OCI-LY7 (cell line): ENCODE results near the gene CCL13. TPM values are rescaled to one million over a fixed set of nuclear protein-coding genes. Genes with fewer than 3 reads are reported as not detected.

Experiments used
- BruUV-seq: library from RNA; stranded (reverse); fragments of 400-500 nt; replicated peaks from 2 replicates; lab custom pipeline; 2021; lab: Mats Ljungman, UMichigan
- CTCF ChIA-PET: fragments of 300-600 bp; sonication (Branson Sonifier 250); formaldehyde crosslinking; loops from one replicate; lab custom pipeline; 2022; ENCODE audit warnings: antibody characterized with exemption; ENCODE audit not compliant: unreplicated experiment; lab: Charles Lee
- POLR2A ChIA-PET: fragments of 300-600 bp; sonication (Branson Sonifier 250); formaldehyde crosslinking; loops from one replicate; lab custom pipeline; 2022; ENCODE audit warnings: antibody characterized with exemption; lab: Charles Lee
- DNase-seq: peaks from one replicate; pipeline ENCODE4 v3.0.0-alpha.2; 2015; ENCODE audit warnings: low spot score
- H2AFZ ChIP-seq: fragments of 200-600 bp; sonication (generic), shearing (Covaris generic); 2 replicates; pipeline ENCODE4 v1.6.1; 2014; ENCODE audit warnings: mild to moderate bottlenecking, antibody characterized with exemption, low read length, moderate library complexity
- H3K27ac ChIP-seq: fragments of 200-600 bp; sonication (generic); 2 replicates; pipeline ENCODE4 v1.5.1; 2014; ENCODE audit warnings: mixed run types, low read depth, mild to moderate bottlenecking, moderate library complexity, low read length, inconsistent platforms; ENCODE audit not compliant: poor library complexity, severe bottlenecking
- H3K36me3 ChIP-seq: fragments of 200-600 bp; sonication (generic); 2 replicates; pipeline ENCODE4 v1.6.1; 2014; ENCODE audit warnings: mild to moderate bottlenecking, antibody characterized with exemption, low read length, moderate library complexity, mixed read lengths; ENCODE audit not compliant: insufficient read depth
- H3K4me1 ChIP-seq: fragments of 200-600 bp; sonication (generic); 2 replicates; pipeline ENCODE4 v1.5.1; 2014; ENCODE audit warnings: mild to moderate bottlenecking, low read length; ENCODE audit not compliant: insufficient read depth, poor library complexity, severe bottlenecking
- H3K4me2 ChIP-seq: fragments of 200-600 bp; sonication (generic); 2 replicates; pipeline ENCODE4 v1.6.1; 2014; ENCODE audit warnings: mild to moderate bottlenecking, low read length
- H3K4me3 ChIP-seq: fragments of 200-600 bp; sonication (generic); 2 replicates; pipeline ENCODE4 v1.5.1; 2014; ENCODE audit warnings: mild to moderate bottlenecking, low read depth, low read length; ENCODE audit not compliant: poor library complexity, severe bottlenecking
- H3K79me2 ChIP-seq: fragments of 200-600 bp; sonication (generic); 2 replicates; pipeline ENCODE4 v1.6.1; 2016; ENCODE audit warnings: low read depth, mild to moderate bottlenecking, low read length, moderate library complexity, mixed read lengths; ENCODE audit not compliant: insufficient read depth
- H3K9me2 ChIP-seq: fragments of 200-600 bp; sonication (generic); 2 replicates; pipeline ENCODE4 v1.6.1; 2016; ENCODE audit warnings: mild to moderate bottlenecking, low read length, mixed read lengths; ENCODE audit not compliant: insufficient read depth
- H3K9me3 ChIP-seq: fragments of 200-600 bp; sonication (generic); 2 replicates; pipeline ENCODE4 v1.6.1; 2014; ENCODE audit warnings: mild to moderate bottlenecking, mixed run types, low read length, mixed read lengths
- H4K20me1 ChIP-seq: fragments of 200-600 bp; sonication (generic); 2 replicates; pipeline ENCODE4 v1.6.1; 2014; ENCODE audit warnings: mild to moderate bottlenecking, antibody characterized with exemption, low read length, moderate library complexity, mixed read lengths; ENCODE audit not compliant: insufficient read depth
- CTCF ChIP-seq: fragments of 200-600 bp; sonication (generic); conservative IDR thresholded peaks from 2 replicates; pipeline ENCODE4 v1.5.1; 2014; ENCODE audit warnings: mild to moderate bottlenecking, antibody characterized with exemption, low read length, moderate library complexity, mixed read lengths
- EZH2phosphoT487 ChIP-seq: fragments of 200-600 bp; sonication (generic); IDR thresholded peaks from 2 replicates; pipeline ENCODE4 v1.6.1; 2018; ENCODE audit warnings: low read depth, borderline replicate concordance, mild to moderate bottlenecking, mixed run types, antibody characterized with exemption, low read length, moderate library complexity, mixed read lengths
- intact Hi-C: fragments of 100-400 bp; cut with micrococcal nuclease; formaldehyde crosslinking; loops from one replicate; pipeline ENCODE4 v1.10.0; 2022; ENCODE audit not compliant: unreplicated experiment
- total RNA-seq, 2 experiments: library from RNA; depleted of rRNA in 1 of 2; stranded (reverse); fragments of >200 nt in 1 of 2; shearing (Covaris generic) in 1 of 2; gene quantifications; 2 replicates each; pipeline ENCODE4 v1.2.3, GENCODE V29; 2014 to 2022

The CCL13 gene
- total RNA-seq, 2 experiments from 2014 or later: not detected

DNA sequence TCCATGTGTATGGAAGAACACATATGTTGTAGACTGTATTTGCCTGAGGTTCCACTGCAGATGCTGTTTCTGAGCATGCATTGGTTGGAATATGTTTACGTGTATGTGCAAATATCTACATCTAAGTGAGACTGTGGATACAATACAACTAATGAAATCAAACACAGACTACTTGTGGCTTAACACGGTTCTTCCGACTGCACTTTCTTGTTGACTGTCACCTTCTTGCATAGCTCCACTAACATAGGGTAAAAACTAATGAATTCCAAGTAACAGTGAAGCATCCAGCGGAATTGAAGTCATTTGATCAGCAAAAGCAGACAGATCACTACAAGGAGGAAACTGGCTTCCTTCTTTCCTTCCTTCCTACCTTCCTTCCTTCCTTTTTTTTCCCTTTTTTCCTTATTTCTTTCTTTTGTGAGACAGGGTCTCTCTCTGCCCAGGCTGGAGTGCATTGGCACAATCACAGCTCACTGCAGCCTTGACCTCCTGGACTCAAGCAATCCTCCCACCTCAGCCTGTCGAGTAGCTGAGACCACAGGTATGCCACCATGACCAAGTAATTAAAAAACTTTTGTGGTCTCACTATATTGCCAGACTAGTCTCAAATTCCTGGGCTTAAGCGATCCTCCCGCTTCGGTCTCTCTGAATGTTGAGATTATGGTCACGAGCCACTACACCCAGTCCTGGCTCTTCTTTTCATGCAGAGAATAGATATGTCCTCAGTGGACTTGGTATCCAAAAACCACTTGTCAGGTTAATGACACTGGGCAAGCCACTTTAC is 28.7 kb downstream of the CCL13 start:
- H4K20me1 ChIP-seq: no peaks in the 10 kb centered on the region
- no peak overlapping the region for H2AFZ ChIP-seq
- DNase-seq: no peak
- no peak overlapping the region for H3K4me3 ChIP-seq
- no peaks in the 10 kb centered on the region for H3K9me2 ChIP-seq
- intact Hi-C loops: no loop called here
- TF ChIP-seq EZH2phosphoT487 (no peak), CTCF (no peak)
- H3K79me2 ChIP-seq: no peaks in the 10 kb centered on the region
- H3K9me3 ChIP-seq: no peaks in the 10 kb centered on the region
- ChIA-PET CTCF (no interaction called here), POLR2A (interaction anchor here (1.0 to 3.2 kb wide), 3 partner anchors 8 to 12 kb away, joined by 3 to 16 read pairs (median 9); no protein-coding TSS in a partner anchor)
- no peak overlapping the region for H3K27ac ChIP-seq
- H3K4me2 ChIP-seq: no peak overlapping the region
- H3K4me1 ChIP-seq: peaks cover 67% of the 10 kb centered on the region
- no TSS peak for BruUV-seq
- H3K36me3 ChIP-seq: no peaks in the 10 kb centered on the region

- ChIA-PET POLR2A (interaction anchor here (0.6 kb wide), 1 partner anchor 1196 kb away, joined by 3 read pairs; no protein-coding TSS in a partner anchor), CTCF (interaction anchor here (0.6 kb wide), 1 partner anchor 22 kb away, joined by 3 read pairs; no protein-coding TSS in a partner anchor)
- Histone ChIP-seq H3K9me3 (no peaks in the 10 kb centered on the region), H3K27ac (no peak overlapping the region), H3K4me2 (peak overlapping the region; percentile 56; the same call in 1 of the 2 replicates), H3K9me2 (no peaks in the 10 kb centered on the region), H3K4me1 (peaks cover 77% of the 10 kb centered on the region), H4K20me1 (no peaks in the 10 kb centered on the region), H3K4me3 (no peak overlapping the region), H3K36me3 (no peaks in the 10 kb centered on the region), H3K79me2 (no peaks in the 10 kb centered on the region), H2AFZ (peak overlapping the region; percentile 68; the same call in 1 of the 2 replicates)
- DNase-seq: no peak
- TF ChIP-seq CTCF (no peak), EZH2phosphoT487 (no peak)
- intact Hi-C loops: no loop called here
- BruUV-seq: no TSS peak
Observed at GRCh38 chr17:34386343-34386696, 30.0 kb downstream of the CCL13 start.
